Measurements from ENCODE around the gene UBASH3B.

GRCh38 chr11:122815900-122816299 is 160.4 kb downstream of the UBASH3B start:
- TF ChIP-seq CTCF (IDR thresholded peaks at IDR 0.05; ENCODE audit: low read depth, low read length): no peak
- no peak for TF ChIP-seq EZH2phosphoT487 (IDR thresholded peaks at IDR 0.05; ENCODE audit: low read depth)
